PC-3 (cell line): ENCODE measurements around the gene NKD1. TPM values are rescaled to one million over a fixed set of nuclear protein-coding genes. Genes with fewer than 3 reads are reported as not detected.

Experiments used
- ATAC-seq: fragments of 200-7000 bp; cut with Tn5 transposase; 2 replicates; pipeline ENCODE4 v1.9.1; 2020; ENCODE audit warnings: mild to moderate bottlenecking, moderate library complexity
- BruUV-seq: library from RNA; stranded (reverse); fragments of 400-500 nt; replicated peaks from 2 replicates; lab custom pipeline; 2021; lab: Mats Ljungman, UMichigan
- CTCF ChIA-PET: fragments of 300-600 bp; sonication (Branson Sonifier 250); formaldehyde crosslinking; loops from one replicate; lab custom pipeline; 2022; ENCODE audit warnings: antibody characterized with exemption; lab: Charles Lee
- POLR2A ChIA-PET: fragments of 300-600 bp; sonication (Branson Sonifier 250); formaldehyde crosslinking; loops from one replicate; lab custom pipeline; 2022; ENCODE audit warnings: antibody characterized with exemption; ENCODE audit not compliant: unreplicated experiment; lab: Charles Lee
- DNase-seq: peaks from one replicate; pipeline ENCODE4 v3.0.0-alpha.2; 2015
- H2AFZ ChIP-seq: fragments of 300-600 bp; sonication (generic); 2 replicates; pipeline ENCODE4 v1.6.0; 2016; ENCODE audit warnings: antibody characterized with exemption, low read length
- H3F3A ChIP-seq: fragments of 300-600 bp; sonication (generic); one replicate; pipeline ENCODE4 v1.6.0; 2017; ENCODE audit warnings: antibody characterized with exemption, low read length, control low read depth, mild to moderate bottlenecking; ENCODE audit not compliant: unreplicated experiment
- H3K27ac ChIP-seq: fragments of 300-600 bp; sonication (generic); 2 replicates; pipeline ENCODE4 v1.5.1; 2016; ENCODE audit warnings: mild to moderate bottlenecking, low read length
- H3K27me3 ChIP-seq: fragments of 300-600 bp; sonication (generic); 2 replicates; pipeline ENCODE4 v1.6.1; 2016; ENCODE audit warnings: low read length, mixed read lengths
- H3K36me3 ChIP-seq: fragments of 300-600 bp; sonication (generic); 2 replicates; pipeline ENCODE4 v1.6.1; 2016; ENCODE audit warnings: low read depth, mixed run types, low read length, mixed read lengths
- H3K4me1 ChIP-seq: fragments of 300-600 bp; sonication (generic); 2 replicates; pipeline ENCODE4 v1.5.1; 2016; ENCODE audit warnings: low read length; ENCODE audit not compliant: insufficient read depth
- H3K4me2 ChIP-seq: fragments of 300-600 bp; sonication (generic); 2 replicates; pipeline ENCODE4 v1.6.0; 2016; ENCODE audit warnings: low read length
- H3K4me3 ChIP-seq: fragments of 300-600 bp; sonication (generic); 2 replicates; pipeline ENCODE4 v1.5.1; 2016; ENCODE audit warnings: mild to moderate bottlenecking, low read length, mixed read lengths
- H3K79me2 ChIP-seq: fragments of 300-600 bp; sonication (generic); 2 replicates; pipeline ENCODE4 v1.6.1; 2017; ENCODE audit warnings: low read length, mixed read lengths
- H3K9ac ChIP-seq: fragments of 300-600 bp; sonication (generic); 2 replicates; pipeline ENCODE4 v1.6.0; 2016; ENCODE audit warnings: mild to moderate bottlenecking, low read length
- H3K9me2 ChIP-seq: fragments of 300-600 bp; sonication (generic); replicated peaks from 2 replicates; pipeline ENCODE4 v1.6.1; 2016; ENCODE audit warnings: mixed run types, low read length, mixed read lengths
- H3K9me3 ChIP-seq: fragments of 300-600 bp; sonication (generic); 2 replicates; pipeline ENCODE4 v1.6.1; 2016; ENCODE audit warnings: low read length, mixed read lengths
- H4K20me1 ChIP-seq: fragments of 300-600 bp; sonication (generic); 2 replicates; pipeline ENCODE4 v1.6.1; 2016; ENCODE audit warnings: low read length, mixed read lengths
- EZH2 ChIP-seq: fragments of 300-600 bp; sonication (generic); IDR thresholded peaks from one replicate; pipeline ENCODE4 v1.6.1; 2017; ENCODE audit warnings: antibody characterized with exemption, mild to moderate bottlenecking, low read length; ENCODE audit not compliant: unreplicated experiment
- EZH2phosphoT487 ChIP-seq: fragments of 300-600 bp; sonication (generic); IDR thresholded peaks from 2 replicates; pipeline ENCODE4 v1.6.1; 2018; ENCODE audit warnings: mild to moderate bottlenecking, antibody characterized with exemption, low read length, borderline replicate concordance
- intact Hi-C: fragments of 100-400 bp; cut with micrococcal nuclease; formaldehyde crosslinking; loops from 2 replicates; pipeline ENCODE4 v1.9.0; 2023
- total RNA-seq: library from RNA; depleted of rRNA; stranded (reverse); fragments of >200 nt; gene quantifications from 2 replicates; pipeline ENCODE4 v1.2.3, GENCODE V29; 2014
- TF ChIP-seq, protein P1 (sequence below): fragments of 300-600 bp; sonication (generic); conservative IDR thresholded peaks from 2 replicates; pipeline ENCODE4 v1.5.1; 2017; ENCODE audit warnings: antibody characterized with exemption, low read depth, mild to moderate bottlenecking, low read length

The NKD1 gene
- total RNA-seq, 1 experiment from 2014 or later = 0.07 TPM

- Histone ChIP-seq H4K20me1 (no peaks in the 10 kb centered on the region), H3K4me3 (peak overlapping the region; percentile 50), H3K9me3 (no peaks in the 10 kb centered on the region), H3K36me3 (no peaks in the 10 kb centered on the region), H2AFZ (no peak overlapping the region), H3K27me3 (peaks cover 42% of the 10 kb centered on the region), H3K79me2 (no peaks in the 10 kb centered on the region), H3K4me2 (peak overlapping the region; percentile 71), H3K4me1 (no peaks in the 10 kb centered on the region; the same call in 1 of the 2 replicates), H3K9me2 (no peaks in the 10 kb centered on the region), H3K9ac (no peak overlapping the region), H3F3A (no peaks in the 10 kb centered on the region), H3K27ac (no peak overlapping the region)
- DNase-seq = peak; percentile 4
- peak; percentile 23 for ATAC-seq
- ChIA-PET CTCF (no interaction called here), POLR2A (no interaction called here)
- BruUV-seq = no TSS peak
- TF ChIP-seq, protein P1, sequence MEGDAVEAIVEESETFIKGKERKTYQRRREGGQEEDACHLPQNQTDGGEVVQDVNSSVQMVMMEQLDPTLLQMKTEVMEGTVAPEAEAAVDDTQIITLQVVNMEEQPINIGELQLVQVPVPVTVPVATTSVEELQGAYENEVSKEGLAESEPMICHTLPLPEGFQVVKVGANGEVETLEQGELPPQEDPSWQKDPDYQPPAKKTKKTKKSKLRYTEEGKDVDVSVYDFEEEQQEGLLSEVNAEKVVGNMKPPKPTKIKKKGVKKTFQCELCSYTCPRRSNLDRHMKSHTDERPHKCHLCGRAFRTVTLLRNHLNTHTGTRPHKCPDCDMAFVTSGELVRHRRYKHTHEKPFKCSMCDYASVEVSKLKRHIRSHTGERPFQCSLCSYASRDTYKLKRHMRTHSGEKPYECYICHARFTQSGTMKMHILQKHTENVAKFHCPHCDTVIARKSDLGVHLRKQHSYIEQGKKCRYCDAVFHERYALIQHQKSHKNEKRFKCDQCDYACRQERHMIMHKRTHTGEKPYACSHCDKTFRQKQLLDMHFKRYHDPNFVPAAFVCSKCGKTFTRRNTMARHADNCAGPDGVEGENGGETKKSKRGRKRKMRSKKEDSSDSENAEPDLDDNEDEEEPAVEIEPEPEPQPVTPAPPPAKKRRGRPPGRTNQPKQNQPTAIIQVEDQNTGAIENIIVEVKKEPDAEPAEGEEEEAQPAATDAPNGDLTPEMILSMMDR = peak; percentile 16; the same call in 1 of the 2 replicates
- no peak for TF ChIP-seq EZH2phosphoT487
- intact Hi-C loops = no loop called here
These were observed 664 bp upstream of the NKD1 start for GRCh38 chr16:50547340-50548124.

DNA sequence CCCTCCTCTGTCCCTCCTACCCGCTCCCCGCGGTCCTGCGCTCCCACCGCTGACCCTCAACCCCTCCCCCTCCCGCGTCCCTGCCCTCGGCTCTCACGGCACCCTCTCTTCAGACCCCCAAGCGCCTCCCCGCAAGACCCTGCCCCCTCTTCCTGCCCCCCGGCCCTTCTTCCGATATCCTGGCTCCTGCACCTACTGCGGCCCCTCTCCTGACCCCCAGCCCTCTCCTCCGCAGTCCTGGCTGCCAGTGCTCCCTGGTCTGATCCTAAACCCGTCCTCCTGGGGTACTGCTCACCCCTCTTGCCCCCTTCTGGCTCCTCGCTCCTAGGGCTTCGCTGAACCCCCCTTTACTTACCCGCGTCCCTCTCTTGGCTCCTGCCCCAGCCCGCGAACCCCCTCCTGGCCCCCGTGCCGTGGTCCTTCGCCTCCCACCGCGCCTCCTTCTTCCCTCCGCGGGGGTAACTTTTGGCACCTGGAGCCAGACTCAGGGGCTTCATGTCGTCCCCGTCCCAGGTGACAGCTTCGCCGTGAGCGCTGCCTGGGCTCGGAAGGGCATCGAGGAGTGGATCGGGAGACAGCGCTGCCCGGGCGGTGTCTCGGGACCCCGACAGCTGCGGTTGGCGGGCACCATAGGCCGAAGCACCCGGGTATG lies 839 bp downstream of the NKD1 start:
- peaks cover 37% of the 10 kb centered on the region for H3K27me3 ChIP-seq
- CTCF ChIA-PET = no interaction called here
- H3K9me3 ChIP-seq = no peaks in the 10 kb centered on the region
- DNase-seq = no peak
- no TSS peak for BruUV-seq
- TF ChIP-seq EZH2 (no peak), EZH2phosphoT487 (no peak)
- TF ChIP-seq, protein P1 = no peak
- H3K36me3 ChIP-seq = no peaks in the 10 kb centered on the region
- H3K79me2 ChIP-seq = no peaks in the 10 kb centered on the region
- H3K4me3 ChIP-seq = no peak overlapping the region; the same call in 1 of the 2 replicates
- POLR2A ChIA-PET = no interaction called here
- H3K4me1 ChIP-seq = no peaks in the 10 kb centered on the region; the same call in 1 of the 2 replicates
- no peak overlapping the region for H3K27ac ChIP-seq
- no peak for ATAC-seq
- no peaks in the 10 kb centered on the region for H3F3A ChIP-seq
- H4K20me1 ChIP-seq = no peaks in the 10 kb centered on the region
- no peak overlapping the region for H2AFZ ChIP-seq
- peak overlapping the region; percentile 73; the same call in 1 of the 2 replicates for H3K4me2 ChIP-seq
- no peaks in the 10 kb centered on the region for H3K9me2 ChIP-seq
- intact Hi-C loops = no loop called here
- no peak overlapping the region for H3K9ac ChIP-seq

- no TSS peak for BruUV-seq
- ATAC-seq = no peak
These were observed 1.3 kb downstream of the NKD1 start for GRCh38 chr16:50549561-50549915.

More at GRCh38 chr16:50549561-50549915, 1.3 kb downstream of the NKD1 start:
- TF ChIP-seq, protein P1 = no peak
- TF ChIP-seq EZH2phosphoT487 (no peak), EZH2 (no peak)
- Histone ChIP-seq H3K9me2 (no peaks in the 10 kb centered on the region), H2AFZ (no peak overlapping the region), H3F3A (no peaks in the 10 kb centered on the region), H4K20me1 (no peaks in the 10 kb centered on the region), H3K36me3 (no peaks in the 10 kb centered on the region), H3K4me1 (no peaks in the 10 kb centered on the region; the same call in 1 of the 2 replicates), H3K27ac (no peak overlapping the region), H3K4me2 (no peak overlapping the region), H3K4me3 (no peak overlapping the region), H3K9ac (no peak overlapping the region), H3K79me2 (no peaks in the 10 kb centered on the region), H3K9me3 (no peaks in the 10 kb centered on the region), H3K27me3 (peaks cover 34% of the 10 kb centered on the region)
- intact Hi-C loops = no loop called here
- no peak for DNase-seq
- ChIA-PET POLR2A (no interaction called here), CTCF (no interaction called here)
